SK-N-SH (cell line): ENCODE measurements around the gene MKRN2. TPM values are rescaled to one million over a fixed set of nuclear protein-coding genes. Genes with fewer than 3 reads are reported as not detected.

ENCODE experiments used
- CTCF ChIA-PET: fragments of 300-600, 350-600 bp; formaldehyde crosslinking; extraction: SDS; loops from one replicate; lab custom pipeline; 2021; lab: Yijun Ruan, JAX
- POLR2A ChIA-PET: fragments of 350-600 bp; sonication (Branson Sonifier 250); formaldehyde crosslinking; extraction: SDS; loops from one replicate; lab custom pipeline; 2020; ENCODE audit warnings: antibody characterized with exemption, inconsistent platforms; lab: Yijun Ruan, JAX
- DNase-seq: peaks from one replicate; pipeline ENCODE4 v3.0.0; 2012
- H2AFZ ChIP-seq: fragments of 200-600 bp; sonication (generic); 2 replicates; pipeline ENCODE4 v1.8.1; 2016; ENCODE audit warnings: antibody characterized with exemption, mild to moderate bottlenecking, low read depth
- H3F3A ChIP-seq: fragments of 200-600 bp; sonication (generic); replicated peaks from 2 replicates; pipeline ENCODE3; 2016; ENCODE audit warnings: antibody characterized with exemption, mild to moderate bottlenecking; ENCODE audit not compliant: insufficient read depth
- H3K27ac ChIP-seq, 2 experiments: fragments of 200-500 bp in 1 of 2; fragments of 200-600 bp in 1 of 2; sonication (Bioruptor generic) in 1 of 2; sonication (generic), shearing (Covaris generic) in 1 of 2; 2 replicates each; pipeline versions ENCODE4 v1.5.1 to v1.6.1; 2014 to 2016; ENCODE audit warnings: low read depth in 2 of 2, inconsistent platforms in 1 of 2, low read length in 1 of 2, mild to moderate bottlenecking in 1 of 2, mixed read lengths in 1 of 2
- H3K27me3 ChIP-seq: fragments of 200-600 bp; sonication (generic), shearing (Covaris generic); 2 replicates; pipeline ENCODE4 v1.6.1; 2016; ENCODE audit warnings: mixed run types; ENCODE audit not compliant: insufficient read depth
- H3K36me3 ChIP-seq, 2 experiments: fragments of 200-500 bp in 1 of 2; fragments of 200-600 bp in 1 of 2; sonication (Bioruptor generic) in 1 of 2; sonication (generic) in 1 of 2; replicated peaks in 1 of 2; 2 replicates each; pipeline versions ENCODE3 to v1.5.1; 2014 to 2016; ENCODE audit warnings: low read length in 1 of 2, mild to moderate bottlenecking in 1 of 2; ENCODE audit not compliant: insufficient read depth in 2 of 2, control insufficient read depth in 1 of 2
- H3K4me1 ChIP-seq, 2 experiments: fragments of 200-500 bp in 1 of 2; fragments of 200-600 bp in 1 of 2; sonication (Bioruptor generic) in 1 of 2; sonication (generic), shearing (Covaris generic) in 1 of 2; 2 replicates each; pipeline versions ENCODE4 v1.5.1 to v1.6.1; 2014 to 2016; ENCODE audit warnings: low read depth in 1 of 2, low read length in 1 of 2, mixed run types in 1 of 2; ENCODE audit not compliant: insufficient read depth in 2 of 2, control insufficient read depth in 1 of 2
- H3K4me2 ChIP-seq: fragments of 200-600 bp; sonication (generic), shearing (Covaris generic); 2 replicates; pipeline ENCODE4 v1.6.1; 2017; ENCODE audit warnings: mixed run types
- H3K4me3 ChIP-seq, 2 experiments: fragments of 200-500 bp in 1 of 2; fragments of 200-600 bp in 1 of 2; sonication (Bioruptor generic) in 1 of 2; sonication (generic), shearing (Covaris generic) in 1 of 2; 2 replicates each; pipeline versions ENCODE4 v1.5.1 to v1.8.1; 2014 to 2016; ENCODE audit warnings: low read depth in 2 of 2, inconsistent platforms in 1 of 2, low read length in 1 of 2, mild to moderate bottlenecking in 1 of 2, mixed read lengths in 1 of 2, moderate library complexity in 1 of 2
- H3K79me2 ChIP-seq: fragments of 200-600 bp; sonication (generic); 2 replicates; pipeline ENCODE4 v1.8.1; 2017; ENCODE audit warnings: mild to moderate bottlenecking; ENCODE audit not compliant: insufficient read depth
- H3K9ac ChIP-seq: fragments of 200-600 bp; sonication (generic); 2 replicates; pipeline ENCODE4 v1.6.1; 2017; ENCODE audit warnings: mixed run types
- H3K9me2 ChIP-seq: fragments of 200-600 bp; sonication (generic); 2 replicates; pipeline ENCODE4 v1.6.1; 2017; ENCODE audit warnings: mixed run types
- H3K9me3 ChIP-seq: fragments of 200-600 bp; sonication (generic); 2 replicates; pipeline ENCODE4 v1.6.1; 2017; ENCODE audit warnings: mixed run types, mild to moderate bottlenecking, moderate library complexity
- H4K20me1 ChIP-seq: fragments of 200-600 bp; sonication (generic); 2 replicates; pipeline ENCODE4 v1.6.1; 2017; ENCODE audit warnings: mild to moderate bottlenecking, mixed run types; ENCODE audit not compliant: insufficient read depth
- CHD2 ChIP-seq: fragments of 150-350 bp; IDR thresholded peaks from 2 replicates; pipeline ENCODE4 v1.6.1; 2018; ENCODE audit warnings: low read length; ENCODE audit not compliant: partially characterized antibody
- EP300 ChIP-seq, 2 experiments: IDR thresholded peaks; 2 replicates each; pipeline versions ENCODE4 v1.4.0 to v1.6.1; 2012; ENCODE audit warnings: borderline replicate concordance in 1 of 2, low read depth in 1 of 2, low read length in 1 of 2
- FOXM1 ChIP-seq: IDR thresholded peaks from 2 replicates; pipeline ENCODE4 v1.4.0; 2012; ENCODE audit warnings: low read depth, mild to moderate bottlenecking
- GABPA ChIP-seq: IDR thresholded peaks from 2 replicates; pipeline ENCODE4 v1.4.0; 2012; ENCODE audit warnings: low read depth, mild to moderate bottlenecking
- GATA2 ChIP-seq: sonication (generic); formaldehyde crosslinking; IDR thresholded peaks from 2 replicates; pipeline ENCODE4 v1.5.0; 2020; ENCODE audit warnings: mild to moderate bottlenecking, missing genetic modification reagents
- IRF3 ChIP-seq: fragments of 150-350 bp; IDR thresholded peaks from 2 replicates; pipeline ENCODE4 v1.6.1; 2016; ENCODE audit warnings: mild to moderate bottlenecking, low read depth, low read length
- MEF2A ChIP-seq: IDR thresholded peaks from 2 replicates; pipeline ENCODE4 v1.4.0; 2012; ENCODE audit warnings: low read depth, borderline replicate concordance
- MXI1 ChIP-seq: IDR thresholded peaks from 2 replicates; pipeline ENCODE4 v1.6.1; 2012; ENCODE audit warnings: mild to moderate bottlenecking, low read depth, low read length, improper control_type of control experiment
- NFIC ChIP-seq: IDR thresholded peaks from 2 replicates; pipeline ENCODE4 v1.4.0; 2012; ENCODE audit warnings: borderline replicate concordance
- SIN3A ChIP-seq: IDR thresholded peaks from 2 replicates; pipeline ENCODE4 v1.6.1; 2012; ENCODE audit warnings: low read depth, mild to moderate bottlenecking, low read length, moderate library complexity, borderline replicate concordance
- SMC3 ChIP-seq: IDR thresholded peaks from 2 replicates; pipeline ENCODE4 v1.6.1; 2012; ENCODE audit warnings: low read depth, low read length, improper control_type of control experiment
- TAF1 ChIP-seq: IDR thresholded peaks from 2 replicates; pipeline ENCODE4 v1.6.1; 2012; ENCODE audit warnings: low read depth, mild to moderate bottlenecking, low read length, moderate library complexity, borderline replicate concordance
- TCF12 ChIP-seq: IDR thresholded peaks from 2 replicates; pipeline ENCODE4 v1.4.0; 2012
- WGBS: methylation state at CpG from one replicate; pipeline ENCODE4 v1.1.6; 2017; ENCODE audit warnings: low lambda C conversion rate; 5-methylcytosine and 5-hydroxymethylcytosine counted together
- polyA plus RNA-seq, 3 experiments: library from polyadenylated mRNA; depleted of rRNA; stranded (reverse); fragments of >200 nt; gene quantifications; 2 replicates each; pipeline ENCODE4 v1.2.3, GENCODE V29; 2012
- TF ChIP-seq, protein P1 (sequence below): fragments of 150-350 bp; IDR thresholded peaks from 2 replicates; pipeline ENCODE4 v1.6.1; 2017; ENCODE audit warnings: antibody characterized with exemption, low read length, low read depth, borderline replicate concordance
- TF ChIP-seq, protein P2 (sequence below): fragments of 200-600 bp; sonication (generic); IDR thresholded peaks from 2 replicates; pipeline ENCODE4 v1.6.1; 2017; ENCODE audit warnings: antibody characterized with exemption, mild to moderate bottlenecking, moderate library complexity

MKRN2 gene
- polyA plus RNA-seq, 1 of the 3 experiments (the other 2 are of a cell fraction), result 29.8 TPM

- H2AFZ ChIP-seq, result no peak overlapping the region
- ChIA-PET CTCF (interaction anchor here (1.4 kb wide), 1 partner anchor 426 kb away, joined by 4 read pairs; no protein-coding TSS in a partner anchor), POLR2A (no interaction called here)
- peaks cover 8 to 16% of the 10 kb centered on the region in 2 experiments; a peak in 3 of 4 replicates for H3K4me1 ChIP-seq
- no peaks in the 10 kb centered on the region for H3F3A ChIP-seq
- no peaks in the 10 kb centered on the region for H3K9me3 ChIP-seq
- peaks cover 86% of the 10 kb centered on the region for H3K79me2 ChIP-seq
- no peaks in the 10 kb centered on the region for H3K9me2 ChIP-seq
- TF ChIP-seq GATA2 (CRISPR knock-in tag) (no peak), FOXM1 (no peak), GABPA (no peak), TAF1 (no peak), CHD2 (no peak), EP300 (IDR thresholded peaks at IDR 0.05; ENCODE audit: borderline replicate concordance in 1 of 2, low read depth in 1 of 2, low read length in 1 of 2) (no peak), MXI1 (no peak)
- TF ChIP-seq, protein P1, sequence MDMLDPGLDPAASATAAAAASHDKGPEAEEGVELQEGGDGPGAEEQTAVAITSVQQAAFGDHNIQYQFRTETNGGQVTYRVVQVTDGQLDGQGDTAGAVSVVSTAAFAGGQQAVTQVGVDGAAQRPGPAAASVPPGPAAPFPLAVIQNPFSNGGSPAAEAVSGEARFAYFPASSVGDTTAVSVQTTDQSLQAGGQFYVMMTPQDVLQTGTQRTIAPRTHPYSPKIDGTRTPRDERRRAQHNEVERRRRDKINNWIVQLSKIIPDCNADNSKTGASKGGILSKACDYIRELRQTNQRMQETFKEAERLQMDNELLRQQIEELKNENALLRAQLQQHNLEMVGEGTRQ, result no peak
- 95% methylated on average over 5 of the region's 5 CpGs for whole genome bisulfite sequencing
- H3K4me3 ChIP-seq, result no peak overlapping the region
- DNase-seq, result no peak
- H3K9ac ChIP-seq, result no peak overlapping the region
- no peak overlapping the region for H3K27ac ChIP-seq
- peaks cover 0 to 3% of the 10 kb centered on the region in 2 experiments for H3K36me3 ChIP-seq
- H3K27me3 ChIP-seq, result no peaks in the 10 kb centered on the region
- peaks cover 55% of the 10 kb centered on the region for H4K20me1 ChIP-seq
- no peak overlapping the region for H3K4me2 ChIP-seq
Observed at GRCh38 chr3:12560505-12561190, 3.8 kb downstream of the MKRN2 start.

DNA sequence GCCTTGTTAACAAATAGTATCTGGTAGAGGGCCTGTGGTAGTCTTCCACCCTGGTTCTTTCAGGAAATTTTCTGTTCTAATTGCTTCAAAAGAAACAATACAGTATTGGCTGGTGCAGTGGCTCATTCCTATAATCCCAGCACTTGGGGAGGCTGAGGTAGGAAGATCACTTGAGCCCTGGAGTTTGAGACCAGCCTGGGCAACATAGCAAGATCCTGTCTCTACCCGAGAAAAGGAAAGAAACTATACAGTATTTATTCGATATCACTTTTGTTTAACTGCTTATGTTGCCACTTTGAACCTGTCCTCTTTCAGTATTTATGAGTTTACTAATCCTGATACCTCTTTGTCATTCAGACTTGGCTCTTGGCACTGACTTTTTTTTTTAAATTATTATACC lies 4.5 kb downstream of the MKRN2 start:
- Histone ChIP-seq H3K9me3 (no peaks in the 10 kb centered on the region), H3K79me2 (peaks cover 93% of the 10 kb centered on the region), H3K27me3 (no peaks in the 10 kb centered on the region), H3F3A (no peaks in the 10 kb centered on the region), H3K9ac (no peak overlapping the region), H3K4me1 (peaks cover 8 to 16% of the 10 kb centered on the region in 2 experiments; a peak in 3 of 4 replicates), H4K20me1 (peaks cover 62% of the 10 kb centered on the region), H3K4me3 (no peak overlapping the region), H3K27ac (no peak overlapping the region), H3K36me3 (peaks cover 0 to 10% of the 10 kb centered on the region in 2 experiments), H3K9me2 (no peaks in the 10 kb centered on the region), H2AFZ (no peak overlapping the region), H3K4me2 (no peak overlapping the region)
- ChIA-PET CTCF (interaction anchor here (1.2 kb wide), 1 partner anchor 8 kb away, joined by 5 read pairs; no protein-coding TSS in a partner anchor), POLR2A (no interaction called here)
- TF ChIP-seq FOXM1, result no peak
- no peak for TF ChIP-seq MEF2A
- TF ChIP-seq SMC3, result no peak
- WGBS, result 95% methylated on average over 2 of the region's 2 CpGs
- no peak for DNase-seq

GRCh38 chr3:12562451-12562850 lies 5.6 kb downstream of the MKRN2 start:
- H3K4me1 ChIP-seq, result peaks cover 8 to 13% of the 10 kb centered on the region in 2 experiments; a peak in 3 of 4 replicates
- H3K9ac ChIP-seq, result no peak overlapping the region
- H3F3A ChIP-seq, result no peaks in the 10 kb centered on the region
- no peaks in the 10 kb centered on the region for H3K27me3 ChIP-seq
- H2AFZ ChIP-seq, result no peak overlapping the region
- H4K20me1 ChIP-seq, result peaks cover 69% of the 10 kb centered on the region
- CTCF ChIA-PET, result interaction anchor here (1.0 to 1.2 kb wide), 3 partner anchors 9 to 157 kb away, joined by 3 to 5 read pairs (median 4); no protein-coding TSS in a partner anchor
- H3K4me2 ChIP-seq, result no peak overlapping the region
- peaks cover 99% of the 10 kb centered on the region for H3K79me2 ChIP-seq
- no peak overlapping the region for H3K4me3 ChIP-seq
- DNase-seq, result no peak
- POLR2A ChIA-PET, result no interaction called here
- H3K36me3 ChIP-seq, result peaks cover 0 to 18% of the 10 kb centered on the region in 2 experiments
- no peaks in the 10 kb centered on the region for H3K9me2 ChIP-seq
- H3K27ac ChIP-seq, result no peak overlapping the region
- no peaks in the 10 kb centered on the region for H3K9me3 ChIP-seq
- 89% methylated on average over 1 of the region's 1 CpG for WGBS
- TF ChIP-seq IRF3, result no peak
- TF ChIP-seq, protein P2, sequence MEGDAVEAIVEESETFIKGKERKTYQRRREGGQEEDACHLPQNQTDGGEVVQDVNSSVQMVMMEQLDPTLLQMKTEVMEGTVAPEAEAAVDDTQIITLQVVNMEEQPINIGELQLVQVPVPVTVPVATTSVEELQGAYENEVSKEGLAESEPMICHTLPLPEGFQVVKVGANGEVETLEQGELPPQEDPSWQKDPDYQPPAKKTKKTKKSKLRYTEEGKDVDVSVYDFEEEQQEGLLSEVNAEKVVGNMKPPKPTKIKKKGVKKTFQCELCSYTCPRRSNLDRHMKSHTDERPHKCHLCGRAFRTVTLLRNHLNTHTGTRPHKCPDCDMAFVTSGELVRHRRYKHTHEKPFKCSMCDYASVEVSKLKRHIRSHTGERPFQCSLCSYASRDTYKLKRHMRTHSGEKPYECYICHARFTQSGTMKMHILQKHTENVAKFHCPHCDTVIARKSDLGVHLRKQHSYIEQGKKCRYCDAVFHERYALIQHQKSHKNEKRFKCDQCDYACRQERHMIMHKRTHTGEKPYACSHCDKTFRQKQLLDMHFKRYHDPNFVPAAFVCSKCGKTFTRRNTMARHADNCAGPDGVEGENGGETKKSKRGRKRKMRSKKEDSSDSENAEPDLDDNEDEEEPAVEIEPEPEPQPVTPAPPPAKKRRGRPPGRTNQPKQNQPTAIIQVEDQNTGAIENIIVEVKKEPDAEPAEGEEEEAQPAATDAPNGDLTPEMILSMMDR, result no peak
- no peak for TF ChIP-seq TAF1
- TF ChIP-seq MEF2A, result no peak
- TF ChIP-seq TCF12, result no peak
- TF ChIP-seq SIN3A, result no peak
- no peak for TF ChIP-seq NFIC
